ENCODE measurements around the gene RAI1.
"Not testable (repeated sequence)": the region's sequence is repeated elsewhere in the genome, so short reads cannot be mapped to it uniquely, and the experiment has no call there.

RAI1 gene

GRCh38 chr17:17806611-17807274 lies 125.5 kb downstream of the RAI1 start:
- H3K36me3 Mint-ChIP-seq (ENCODE audit: low read depth), result peaks cover 6% of the 10 kb centered on the region
- H3K27ac Mint-ChIP-seq, result no peak overlapping the region
- H3K27me3 Mint-ChIP-seq, result no peaks in the 10 kb centered on the region

GRCh38 chr17:17807440-17807839 lies 126.2 kb downstream of the RAI1 start:
- Mint-ChIP-seq H3K27ac (no peak overlapping the region), H3K27me3 (no peaks in the 10 kb centered on the region), H3K36me3 (ENCODE audit: low read depth) (peaks cover 6% of the 10 kb centered on the region), H3K9me3 (no peaks in the 10 kb centered on the region), H3K4me3 (no peak overlapping the region), H3K4me1 (peaks cover 16% of the 10 kb centered on the region)
- ATAC-seq, result no peak
- no peak for DNase-seq

More at GRCh38 chr17:17806611-17807274, 125.5 kb downstream of the RAI1 start:
- DNase-seq (no peak), ATAC-seq (no peak)
- H3K9me3 Mint-ChIP-seq, result no peaks in the 10 kb centered on the region
- peaks cover 12% of the 10 kb centered on the region for H3K4me1 Mint-ChIP-seq
- no peak overlapping the region for H3K4me3 Mint-ChIP-seq

GRCh38 chr17:17808200-17808599 lies 126.9 kb downstream of the RAI1 start:
- DNase-seq; H3K4me3 Mint-ChIP-seq; H3K36me3 Mint-ChIP-seq (ENCODE audit: low read depth); H3K27ac Mint-ChIP-seq; H3K9me3 Mint-ChIP-seq; ATAC-seq; H3K27me3 Mint-ChIP-seq: not testable (repeated sequence)
- H3K4me1 Mint-ChIP-seq, result peaks cover 20% of the 10 kb centered on the region

- Mint-ChIP-seq H3K27ac (peak overlapping the region; percentile 44), H3K36me3 (ENCODE audit: low read depth) (peaks cover 9% of the 10 kb centered on the region), H3K4me1 (peaks cover 21% of the 10 kb centered on the region), H3K27me3 (no peaks in the 10 kb centered on the region), H3K9me3 (no peaks in the 10 kb centered on the region), H3K4me3 (peak overlapping the region; percentile 48)
- peak; percentile 45 for ATAC-seq
- DNase-seq, result peak; percentile 30
These were observed 127.6 kb downstream of the RAI1 start for GRCh38 chr17:17808706-17809432.

GRCh38 chr17:17809531-17810083 lies 128.3 kb downstream of the RAI1 start:
- peaks cover 7% of the 10 kb centered on the region for H3K36me3 Mint-ChIP-seq (ENCODE audit: low read depth)

GRCh38 chr17:17810084-17810894 lies 129.0 kb downstream of the RAI1 start:
- ATAC-seq, result no peak
- Mint-ChIP-seq H3K4me1 (peaks cover 21% of the 10 kb centered on the region), H3K36me3 (ENCODE audit: low read depth) (peaks cover 7% of the 10 kb centered on the region)

More at GRCh38 chr17:17809531-17810083, 128.3 kb downstream of the RAI1 start:
- DNase-seq (no peak), ATAC-seq (no peak)
- no peaks in the 10 kb centered on the region for H3K27me3 Mint-ChIP-seq
- no peak overlapping the region for H3K4me3 Mint-ChIP-seq
- no peak overlapping the region for H3K27ac Mint-ChIP-seq
- no peaks in the 10 kb centered on the region for H3K9me3 Mint-ChIP-seq
- peaks cover 21% of the 10 kb centered on the region for H3K4me1 Mint-ChIP-seq

GRCh38 chr17:17810895-17811248 lies 129.6 kb downstream of the RAI1 start:
- Mint-ChIP-seq H3K9me3 (no peaks in the 10 kb centered on the region), H3K36me3 (ENCODE audit: low read depth) (peaks cover 7% of the 10 kb centered on the region), H3K27me3 (no peaks in the 10 kb centered on the region), H3K27ac (no peak overlapping the region), H3K4me1 (peaks cover 21% of the 10 kb centered on the region), H3K4me3 (no peak overlapping the region)
- DNase-seq (no peak), ATAC-seq (no peak)

More at GRCh38 chr17:17810084-17810894, 129.0 kb downstream of the RAI1 start:
- no peaks in the 10 kb centered on the region for H3K9me3 Mint-ChIP-seq
- no peak for DNase-seq
- no peak overlapping the region for H3K27ac Mint-ChIP-seq
- H3K27me3 Mint-ChIP-seq, result no peaks in the 10 kb centered on the region
- H3K4me3 Mint-ChIP-seq, result no peak overlapping the region

GRCh38 chr17:17811381-17812210 lies 130.3 kb downstream of the RAI1 start:
- H3K4me1 Mint-ChIP-seq, result peaks cover 21% of the 10 kb centered on the region
- ATAC-seq, result no peak
- H3K4me3 Mint-ChIP-seq, result no peak overlapping the region
- H3K27ac Mint-ChIP-seq, result peak overlapping the region; percentile 49
- H3K36me3 Mint-ChIP-seq (ENCODE audit: low read depth), result peaks cover 7% of the 10 kb centered on the region
- no peak for DNase-seq
- no peaks in the 10 kb centered on the region for H3K27me3 Mint-ChIP-seq
- H3K9me3 Mint-ChIP-seq, result no peaks in the 10 kb centered on the region

- DNase-seq (peak; percentile 83), ATAC-seq (peak; percentile 18)
- H3K9me3 Mint-ChIP-seq, result no peaks in the 10 kb centered on the region
- no peak overlapping the region for H3K27ac Mint-ChIP-seq
- no peak overlapping the region for H3K4me3 Mint-ChIP-seq
- H3K27me3 Mint-ChIP-seq, result no peaks in the 10 kb centered on the region
- H3K4me1 Mint-ChIP-seq, result peaks cover 21% of the 10 kb centered on the region
- H3K36me3 Mint-ChIP-seq (ENCODE audit: low read depth), result peaks cover 7% of the 10 kb centered on the region
These were observed 131.2 kb downstream of the RAI1 start for GRCh38 chr17:17812211-17813054.

- Mint-ChIP-seq H3K27me3 (no peaks in the 10 kb centered on the region), H3K9me3 (no peaks in the 10 kb centered on the region), H3K27ac (no peak overlapping the region), H3K4me1 (peaks cover 21% of the 10 kb centered on the region), H3K4me3 (no peak overlapping the region), H3K36me3 (ENCODE audit: low read depth) (peaks cover 8% of the 10 kb centered on the region)
- DNase-seq, result no peak
- no peak for ATAC-seq
These were observed 131.9 kb downstream of the RAI1 start for GRCh38 chr17:17813055-17813724.

- Mint-ChIP-seq H3K36me3 (ENCODE audit: low read depth) (peaks cover 11% of the 10 kb centered on the region), H3K27ac (no peak overlapping the region), H3K27me3 (no peaks in the 10 kb centered on the region), H3K9me3 (no peaks in the 10 kb centered on the region), H3K4me1 (peaks cover 21% of the 10 kb centered on the region), H3K4me3 (no peak overlapping the region)
- ATAC-seq (no peak), DNase-seq (no peak)
These were observed 132.5 kb downstream of the RAI1 start for GRCh38 chr17:17813725-17814095.

GRCh38 chr17:17814162-17815061 lies 133.2 kb downstream of the RAI1 start:
- Mint-ChIP-seq H3K4me3 (no peak overlapping the region), H3K4me1 (peaks cover 20% of the 10 kb centered on the region)

More at GRCh38 chr17:17814162-17815061, 133.2 kb downstream of the RAI1 start:
- DNase-seq (no peak), ATAC-seq (no peak)
- H3K27me3 Mint-ChIP-seq, result no peaks in the 10 kb centered on the region
- peak overlapping the region; percentile 22 for H3K27ac Mint-ChIP-seq
- no peaks in the 10 kb centered on the region for H3K9me3 Mint-ChIP-seq
- H3K36me3 Mint-ChIP-seq (ENCODE audit: low read depth), result peaks cover 16% of the 10 kb centered on the region

Measured in activated naive CD8-positive, alpha-beta T cell treated with anti-CD3 and anti-CD28 coated beads, Interleukin-2, amount 50 U/mL, for 24 hours (primary cell).